Activated CD4-positive, CD25-positive, alpha-beta regulatory T cell (primary cell): ENCODE measurements around the gene PTPRM.
A peak's percentile ranks its signal among the peaks of the same experiment; 100 is the strongest.

Experiments used
- DNase-seq, 4 experiments: peaks; one replicate each; lab custom pipeline; 2025; lab: John Stamatoyannopoulos, UW

Gene PTPRM

GRCh38 chr18:7566567-7567473 lies at the start of gene PTPRM:
Gene PTPRM, plus strand, starts transcription at chr18:7567316. Its CDS starts 503 bp downstream, at chr18:7567819.
- DNase-seq = peak in 1 of 4 experiments; percentile 2

- DNase-seq = no peak
These were observed 49.3 kb upstream of the PTPRM start for GRCh38 chr18:7517852-7518251.

- DNase-seq = no peak
These were observed 46.8 kb upstream of the PTPRM start for GRCh38 chr18:7520200-7520785.

- DNase-seq = no peak
These were observed 45.8 kb upstream of the PTPRM start for GRCh38 chr18:7521226-7521856.

- DNase-seq = no peak
These were observed 43.3 kb upstream of the PTPRM start for GRCh38 chr18:7523772-7524171.

- no peak for DNase-seq
These were observed 42.3 kb upstream of the PTPRM start for GRCh38 chr18:7524786-7525185.

GRCh38 chr18:7532942-7533341 lies 34.2 kb upstream of the PTPRM start:
- no peak for DNase-seq

GRCh38 chr18:7535436-7536205 lies 31.5 kb upstream of the PTPRM start:
- no peak for DNase-seq

GRCh38 chr18:7537145-7537544 lies 30.0 kb upstream of the PTPRM start:
- no peak for DNase-seq

GRCh38 chr18:7541835-7542234 lies 25.3 kb upstream of the PTPRM start:
- DNase-seq = no peak

GRCh38 chr18:7544686-7545085 lies 22.4 kb upstream of the PTPRM start:
- DNase-seq = no peak

- DNase-seq = no peak
These were observed 21.4 kb upstream of the PTPRM start for GRCh38 chr18:7545734-7546133.

- DNase-seq = no peak
These were observed 18.9 kb upstream of the PTPRM start for GRCh38 chr18:7548221-7548620.

- DNase-seq = no peak
These were observed 18.4 kb upstream of the PTPRM start for GRCh38 chr18:7548721-7549120.

GRCh38 chr18:7557973-7558372 lies 9.1 kb upstream of the PTPRM start:
- DNase-seq = no peak

- DNase-seq = no peak
These were observed 8.3 kb upstream of the PTPRM start for GRCh38 chr18:7558769-7559168.

GRCh38 chr18:7559709-7560319 lies 7.3 kb upstream of the PTPRM start:
- no peak for DNase-seq

- no peak for DNase-seq
These were observed 5.1 kb upstream of the PTPRM start for GRCh38 chr18:7561909-7562460.

- DNase-seq = no peak
These were observed 4.6 kb upstream of the PTPRM start for GRCh38 chr18:7562491-7562890.

GRCh38 chr18:7565677-7566076 lies 1.4 kb upstream of the PTPRM start:
- DNase-seq = no peak

- no peak for DNase-seq
These were observed 911 bp upstream of the PTPRM start for GRCh38 chr18:7566244-7566566.
